GM18868 (cell line): ENCODE results near the gene COMMD8.
A peak's percentile ranks its signal among the peaks of the same experiment; 100 is the strongest.
"Not testable (repeated sequence)": the region's sequence is repeated elsewhere in the genome, so short reads cannot be mapped to it uniquely, and the experiment has no call there.

Experiments used
- ATAC-seq: cut with Tn5 transposase; IDR thresholded peaks from one replicate; pipeline ENCODE4 v1.9.1; 2021; ENCODE audit warnings: mild to moderate bottlenecking, moderate library complexity; ENCODE audit not compliant: unreplicated experiment

The COMMD8 gene

GRCh38 chr4:47463235-47463956 is at the start of gene COMMD8:
COMMD8 (minus strand) TSS chr4:47463702; CDS start chr4:47463651, 51 bp downstream.
- peak; percentile 87 for ATAC-seq

DNA sequence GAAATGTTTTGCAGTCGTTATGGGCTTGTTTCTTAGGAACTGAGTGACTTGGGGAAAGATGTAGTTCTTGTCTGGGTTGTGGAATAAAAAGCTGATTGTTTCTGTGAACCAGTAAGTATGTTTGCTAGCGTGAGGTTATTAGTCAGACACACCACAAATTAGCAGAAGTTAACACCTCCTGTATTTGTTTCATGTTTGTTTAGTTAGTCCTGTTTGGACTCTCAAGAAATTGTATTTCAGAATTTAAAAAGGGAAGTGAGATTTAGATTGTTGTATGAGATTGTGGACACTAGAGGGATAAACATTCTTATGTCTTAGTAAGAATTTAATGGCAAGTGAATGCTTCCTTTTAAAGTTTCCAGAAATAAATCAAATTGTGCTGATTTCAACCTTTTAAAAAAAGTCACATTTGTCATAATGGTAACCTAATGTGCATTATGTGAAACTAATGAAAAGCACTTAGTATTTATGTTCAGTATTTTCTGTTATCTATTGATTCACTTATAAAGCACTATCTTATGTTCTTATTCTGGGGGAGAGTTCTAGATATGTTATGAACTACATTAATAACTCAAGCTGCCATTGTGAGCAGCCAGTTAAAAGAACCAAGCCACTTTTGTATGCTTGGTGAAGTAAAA is 47.1 kb upstream of the COMMD8 start:
- peak; percentile 98 for ATAC-seq

GRCh38 chr4:47505666-47506065 is 42.2 kb upstream of the COMMD8 start:
- no peak for ATAC-seq

DNA sequence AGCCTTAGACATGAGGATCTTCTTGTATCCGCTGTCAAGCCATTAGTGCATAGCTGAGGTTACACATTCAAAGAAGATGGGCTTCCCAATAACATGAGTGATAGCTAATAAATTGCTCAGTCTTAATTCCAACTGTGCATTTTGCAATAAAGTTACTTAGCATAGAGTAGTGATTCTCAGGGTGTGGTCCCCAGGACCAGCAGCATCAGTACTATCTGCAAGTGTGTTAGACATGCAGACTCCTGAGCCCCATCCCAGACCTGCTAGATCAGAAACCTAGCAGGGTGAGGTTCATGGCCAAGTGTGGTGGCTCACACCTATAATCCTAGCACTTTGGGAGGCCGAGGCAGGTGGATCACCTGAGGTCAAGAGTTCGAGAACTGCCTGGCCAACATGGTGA is 41.6 kb upstream of the COMMD8 start:
- ATAC-seq = no peak

- ATAC-seq = no peak
These were observed 37.3 kb upstream of the COMMD8 start for GRCh38 chr4:47500776-47501175.

DNA sequence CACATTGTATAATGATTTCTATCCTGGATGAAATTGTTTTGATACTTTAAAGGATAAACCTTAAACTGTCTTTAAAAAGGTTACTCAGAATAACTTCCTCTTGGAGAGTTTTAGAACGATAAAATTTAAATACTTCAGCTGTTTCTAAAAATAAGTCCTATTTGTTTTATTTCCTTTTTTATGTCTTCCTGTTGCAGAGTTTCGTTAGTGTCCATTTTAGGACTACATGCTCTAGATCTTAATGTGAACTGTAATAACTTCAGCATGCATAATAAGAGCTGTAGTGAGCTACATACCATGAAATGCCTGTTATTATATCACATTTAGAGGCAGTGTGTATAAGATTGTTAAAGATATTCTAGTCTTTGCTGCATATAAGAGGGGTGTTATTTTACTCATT is 36.2 kb upstream of the COMMD8 start:
- peak; percentile 53 for ATAC-seq

DNA sequence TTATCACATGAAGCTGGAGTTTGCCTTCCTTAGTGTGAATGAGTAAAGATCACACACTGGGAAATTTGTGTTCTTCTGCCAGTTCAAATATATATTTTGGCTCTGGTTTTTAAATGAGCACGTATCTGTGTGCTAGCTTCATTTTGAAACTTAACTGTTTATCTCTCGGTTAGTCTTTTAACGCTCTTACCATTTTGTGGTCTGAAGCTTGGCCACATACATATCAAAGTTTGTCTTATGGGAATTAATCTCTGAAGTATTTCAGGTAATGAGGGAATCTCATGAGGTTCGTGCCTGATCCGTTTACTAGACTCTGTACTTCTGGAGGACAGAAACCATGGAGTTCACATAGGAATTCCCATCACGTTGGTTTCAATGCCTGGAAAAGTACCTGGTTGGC is 35.4 kb upstream of the COMMD8 start:
- ATAC-seq = peak; percentile 61

- ATAC-seq = no peak
These were observed 30.6 kb upstream of the COMMD8 start for GRCh38 chr4:47494124-47494430.

DNA sequence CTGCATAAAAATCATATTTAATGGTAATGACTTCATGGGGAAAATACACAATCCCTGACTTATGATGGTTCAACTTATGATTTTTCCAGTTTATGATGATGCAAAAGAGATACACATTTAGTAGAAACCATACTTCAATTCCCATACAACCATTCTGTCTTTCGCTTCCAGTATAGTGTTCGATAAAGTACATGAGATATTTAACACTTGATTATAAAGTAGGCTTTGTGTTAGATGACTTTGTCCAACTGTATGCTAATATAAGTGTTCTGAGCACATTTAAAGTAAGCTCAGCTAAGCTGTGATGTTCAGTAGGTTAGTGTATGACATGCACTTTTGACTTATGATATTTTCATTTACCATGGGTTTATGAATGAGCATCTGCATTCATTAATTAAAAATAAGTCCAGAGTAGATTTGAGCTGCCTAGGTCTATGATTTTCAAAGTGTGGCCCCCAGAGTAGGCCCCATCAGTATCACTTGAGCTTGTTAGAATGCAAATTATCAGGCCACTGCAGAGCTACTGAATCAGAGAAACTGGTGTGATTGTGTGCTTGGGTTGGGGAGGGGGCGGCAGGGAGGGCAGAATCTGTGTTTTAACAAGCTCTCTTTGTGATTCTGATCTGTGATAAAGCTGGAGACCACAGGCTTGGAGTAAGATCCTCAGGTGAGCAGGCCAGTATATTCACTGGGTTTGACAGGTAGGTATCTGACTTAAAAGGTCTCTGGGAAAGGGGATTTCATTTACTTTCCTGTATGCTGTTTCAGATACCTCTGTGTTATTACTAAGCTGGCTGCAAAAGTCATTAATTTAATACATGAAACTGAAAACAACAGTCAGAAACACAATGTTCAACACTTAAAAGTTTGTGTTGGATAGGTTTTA is 30.0 kb upstream of the COMMD8 start:
- peak; percentile 57 for ATAC-seq

DNA sequence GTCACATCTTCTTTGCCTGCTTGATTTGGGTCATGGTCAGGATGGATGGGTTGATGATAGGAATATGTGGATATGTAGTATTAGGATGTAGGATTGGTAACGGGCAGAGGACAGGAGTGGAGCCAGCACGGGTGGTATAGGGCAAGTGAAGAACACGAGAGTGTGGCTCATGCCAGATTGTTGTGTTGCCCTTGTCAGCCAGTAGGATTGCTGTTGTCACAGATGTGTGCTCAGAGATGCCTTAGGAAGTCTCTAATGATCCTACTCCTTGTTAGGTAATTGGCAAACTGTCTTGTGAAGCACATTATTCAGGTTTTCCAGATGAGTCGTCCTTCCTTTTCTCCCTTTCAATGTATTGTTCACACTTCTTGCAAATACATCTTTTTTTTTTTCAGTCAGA is 27.0 kb upstream of the COMMD8 start:
- peak; percentile 91 for ATAC-seq

- no peak for ATAC-seq
These were observed 25.2 kb upstream of the COMMD8 start for GRCh38 chr4:47488706-47489105.

- ATAC-seq = not testable (repeated sequence)
These were observed 23.2 kb upstream of the COMMD8 start for GRCh38 chr4:47486727-47487126.

DNA sequence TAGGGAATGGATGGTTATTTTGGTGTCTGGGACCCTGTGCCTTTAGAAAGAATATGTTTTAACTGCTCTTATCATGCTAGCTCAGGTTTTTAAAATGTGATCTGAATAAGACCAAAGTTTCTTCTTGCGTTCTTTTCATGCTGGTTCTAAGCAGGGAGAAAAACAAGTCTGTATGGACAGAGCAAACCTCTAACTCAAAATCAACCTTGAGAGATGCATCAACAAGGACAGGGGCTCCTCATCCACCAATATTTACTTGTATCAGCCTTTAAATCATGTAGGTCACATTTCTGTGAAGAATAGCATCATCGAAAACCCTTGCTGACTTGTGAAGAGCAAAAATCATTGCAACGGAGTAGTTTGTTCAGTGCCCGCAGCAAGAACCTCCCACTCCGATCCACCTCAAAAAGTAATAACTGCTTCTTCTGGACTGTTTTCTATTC is 22.8 kb upstream of the COMMD8 start:
- ATAC-seq = no peak

- no peak for ATAC-seq
These were observed 22.3 kb upstream of the COMMD8 start for GRCh38 chr4:47485768-47486167.

GRCh38 chr4:47485047-47485692 is 21.7 kb upstream of the COMMD8 start, which contains the start of gene ATP10D:
ATP10D (plus strand) TSS chr4:47485275; CDS start chr4:47512541, 27,266 bp downstream.
- ATAC-seq = peak; percentile 96

- no peak for ATAC-seq
These were observed 20.7 kb upstream of the COMMD8 start for GRCh38 chr4:47484168-47484567.

DNA sequence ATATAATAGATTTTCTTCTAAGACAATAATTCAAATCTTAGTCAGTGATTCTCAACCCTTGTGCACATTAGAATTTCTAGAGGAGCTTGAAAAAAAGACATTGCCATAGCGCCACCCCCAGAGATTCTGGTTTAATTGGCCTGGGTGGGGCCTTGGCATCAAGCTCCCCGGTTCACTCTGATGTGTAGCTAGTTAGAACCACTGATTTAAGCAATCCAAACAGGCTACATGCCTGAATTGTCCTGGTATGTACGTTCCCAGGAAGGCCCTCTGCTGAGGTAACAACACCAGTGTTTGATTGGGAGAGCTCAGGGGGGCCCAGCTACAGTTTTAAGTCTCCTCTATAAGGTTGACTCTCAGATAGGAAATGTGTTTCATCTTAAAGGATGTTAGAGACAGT is 20.2 kb upstream of the COMMD8 start:
- ATAC-seq = no peak

- ATAC-seq = no peak
These were observed 18.8 kb upstream of the COMMD8 start for GRCh38 chr4:47482326-47482725.

GRCh38 chr4:47478804-47479203 is 15.3 kb upstream of the COMMD8 start:
- ATAC-seq = no peak

DNA sequence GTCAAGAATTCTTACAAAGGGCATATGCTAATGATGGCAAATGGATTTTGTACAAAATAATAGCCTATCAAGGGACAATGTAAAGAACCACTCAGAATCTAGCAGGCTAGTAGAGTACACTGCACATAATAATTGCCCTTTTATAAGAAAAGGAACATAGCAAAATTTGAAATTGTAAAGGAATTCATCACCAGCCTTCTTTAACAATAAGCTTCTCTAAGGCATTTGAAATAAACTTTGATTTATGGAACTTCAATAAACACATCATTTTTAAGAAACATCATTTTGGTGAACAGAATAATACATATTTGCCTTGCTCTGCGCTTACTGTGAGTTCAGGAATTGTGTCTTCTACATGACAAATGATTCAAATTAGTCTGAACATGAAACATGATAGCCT is 11.9 kb upstream of the COMMD8 start:
- ATAC-seq = no peak

DNA sequence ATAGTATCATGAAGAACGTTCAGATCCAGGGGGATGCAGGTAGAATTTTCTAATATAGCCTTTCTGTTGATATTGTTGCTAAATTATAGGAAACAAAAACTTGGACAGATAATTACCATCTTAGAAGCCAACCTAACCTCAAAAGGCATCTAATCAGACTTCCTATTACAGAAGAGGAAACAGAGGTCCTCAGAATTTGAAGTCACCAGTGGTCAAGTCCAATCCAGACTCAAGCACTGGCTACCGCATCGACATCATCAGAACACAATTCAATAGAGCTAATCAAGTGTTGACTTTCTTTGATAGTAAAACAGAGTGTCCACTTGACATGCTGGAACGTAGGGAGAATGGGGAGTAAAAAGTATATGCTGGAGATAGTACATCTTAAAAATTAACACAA is 11.3 kb upstream of the COMMD8 start:
- ATAC-seq = no peak
